Lung microvascular endothelial cell (primary cell): ENCODE measurements around the gene TBC1D21. TPM values are rescaled to one million over a fixed set of nuclear protein-coding genes. Genes with fewer than 3 reads are reported as not detected.
"Not testable (repeated sequence)": the region's sequence is repeated elsewhere in the genome, so short reads cannot be mapped to it uniquely, and the experiment has no call there.

ENCODE experiments used
- DNase-seq, 2 donors: peaks; one replicate each; pipeline versions ENCODE4 v3.0.0 to v3.0.0-alpha.2; 2010; ENCODE audit warnings: low read depth in 2 of 2
- total RNA-seq: library from RNA; depleted of rRNA; stranded (reverse); fragments of >200 nt; gene quantifications from 2 replicates; pipeline ENCODE4 v1.2.1, GENCODE V29; 2014

TBC1D21 gene
- total RNA-seq, 1 donor from 2014 or later, result not detected

GRCh38 chr15:73928241-73928579, 54.8 kb downstream of the TBC1D21 start:
- DNase-seq, result no peak

DNA sequence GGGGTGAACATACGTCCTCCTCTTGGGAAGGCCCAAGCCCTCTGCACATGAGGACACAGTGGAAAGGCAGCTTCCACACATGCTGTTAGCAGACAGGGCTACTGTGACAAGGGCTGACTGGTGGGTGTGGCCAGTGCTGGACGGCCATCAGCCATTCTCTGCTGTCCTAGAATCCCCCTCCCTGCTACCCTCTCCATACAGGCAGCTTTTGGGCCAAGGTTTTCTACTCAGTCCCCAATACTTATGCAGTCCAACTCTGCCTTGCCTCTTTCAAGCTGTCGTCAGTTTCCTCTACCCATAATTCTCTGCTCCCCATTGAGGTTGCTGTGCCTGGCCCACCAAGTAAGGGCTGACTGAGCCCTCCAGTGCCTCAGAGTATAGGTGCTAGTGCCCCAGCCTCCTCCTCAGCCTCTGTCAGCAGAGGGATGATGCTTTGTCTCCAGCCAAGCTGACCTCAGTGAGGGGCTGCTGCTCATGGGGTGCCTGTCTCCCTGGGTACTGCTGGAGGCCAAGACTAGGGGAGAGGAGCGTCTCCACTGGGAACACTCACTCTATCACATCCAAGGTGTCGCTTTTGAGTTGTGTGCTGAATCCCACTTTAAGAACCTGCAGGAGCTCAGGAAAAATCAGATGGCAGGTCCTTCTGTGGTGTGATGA, 55.7 kb downstream of the TBC1D21 start:
- no peak for DNase-seq

- no peak for DNase-seq
These were observed 57.0 kb downstream of the TBC1D21 start for GRCh38 chr15:73930371-73930770.

GRCh38 chr15:73930790-73931281, 57.5 kb downstream of the TBC1D21 start:
- DNase-seq, result no peak

DNA sequence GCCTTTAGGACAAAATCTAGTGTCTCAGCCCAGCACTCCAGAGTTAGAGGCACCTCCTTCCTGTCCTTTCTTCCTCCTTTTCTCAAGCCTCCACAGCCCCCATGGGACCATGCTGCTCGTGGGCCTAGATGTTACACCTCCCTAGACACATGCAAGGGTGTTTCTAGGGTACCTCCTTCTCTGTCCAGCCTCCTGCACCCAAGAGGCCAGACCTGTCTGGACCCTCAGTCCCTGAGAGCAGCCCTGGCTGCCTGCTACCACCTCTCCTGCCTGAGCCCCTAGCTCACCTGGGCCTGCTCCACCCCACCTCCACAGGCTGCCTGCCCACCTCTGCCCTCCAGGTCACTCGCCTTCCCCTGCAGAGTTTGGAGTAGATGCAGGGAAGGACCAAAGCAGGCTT, 58.1 kb downstream of the TBC1D21 start:
- no peak for DNase-seq

GRCh38 chr15:73932381-73933191, 59.2 kb downstream of the TBC1D21 start:
- DNase-seq, result peak in 1 of 2 donors; percentile 47

DNA sequence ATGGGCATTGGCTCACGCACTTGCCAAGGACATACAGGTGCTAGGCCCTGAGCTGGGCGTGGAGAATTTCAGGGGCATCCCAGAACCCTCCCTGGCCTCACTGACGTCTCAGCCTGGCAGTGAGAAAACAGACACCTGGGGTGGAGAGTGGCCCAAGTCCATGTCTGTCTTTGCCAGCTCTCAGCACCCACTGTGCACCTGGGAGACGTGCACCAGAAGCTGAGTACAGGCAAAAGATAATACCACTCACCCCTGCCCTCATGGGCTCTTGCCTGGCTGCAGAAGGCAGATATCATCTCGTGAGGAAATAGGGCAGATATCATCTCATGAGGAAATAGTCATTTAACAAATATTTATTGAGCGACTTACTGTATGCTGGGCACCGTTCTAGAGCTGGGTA, 60.9 kb downstream of the TBC1D21 start:
- no peak for DNase-seq

- no peak for DNase-seq
These were observed 62.2 kb downstream of the TBC1D21 start for GRCh38 chr15:73935547-73935946.

DNA sequence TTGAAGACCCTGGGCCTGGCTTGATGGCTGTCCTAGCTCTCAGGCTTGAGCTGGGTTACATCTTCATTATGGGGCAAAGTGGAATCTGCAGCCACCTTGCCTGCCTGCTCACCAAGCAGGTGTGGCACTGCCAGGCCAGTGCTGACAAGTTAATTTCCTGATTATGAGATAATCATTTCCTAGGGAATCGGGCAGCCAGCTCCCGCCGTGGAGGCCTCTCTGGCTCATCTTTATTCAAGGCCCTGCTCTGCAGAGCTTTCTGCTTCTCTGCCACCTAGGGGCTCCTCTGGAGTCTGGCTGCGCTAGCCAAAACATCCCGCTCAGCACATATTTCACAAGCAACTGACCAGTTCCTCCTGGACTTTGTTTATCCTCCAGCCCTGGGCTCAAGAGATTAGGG, 62.8 kb downstream of the TBC1D21 start:
- DNase-seq, result peak; percentile 25 to 31

GRCh38 chr15:73936588-73937290, 63.4 kb downstream of the TBC1D21 start:
- peak in 1 of 2 donors; percentile 36 for DNase-seq

GRCh38 chr15:73937296-73937695, 63.9 kb downstream of the TBC1D21 start:
- no peak for DNase-seq

DNA sequence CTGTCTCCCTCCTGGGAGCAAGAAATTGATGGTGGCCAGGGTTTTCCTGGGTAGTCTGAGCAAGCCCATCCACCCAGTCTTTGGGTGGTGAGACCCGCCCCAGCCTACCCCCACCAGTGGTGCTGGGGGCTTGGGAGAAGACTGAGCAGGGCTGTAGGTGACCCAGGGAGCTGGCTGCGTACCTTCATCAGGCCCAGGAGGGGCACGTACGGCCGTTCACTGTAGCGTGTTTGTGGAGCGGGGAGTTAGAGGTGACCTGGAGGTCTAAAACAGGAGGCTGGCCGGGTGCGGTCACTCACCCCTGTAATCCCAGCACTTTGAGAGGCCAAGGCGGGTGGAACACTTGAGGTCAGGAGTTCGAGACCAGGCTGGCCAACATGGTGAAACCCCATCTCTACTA, 64.4 kb downstream of the TBC1D21 start:
- DNase-seq, result no peak

GRCh38 chr15:73938516-73938915, 65.2 kb downstream of the TBC1D21 start:
- not testable (repeated sequence) for DNase-seq

Other genes starting within 250 kb of the TBC1D21 start
- 88.5 and 130 TPM in 2 replicates for gene NPTN, start 240.2 kb upstream of the TBC1D21 start, total RNA-seq
- 21.4 and 41.4 TPM in 2 replicates for gene CD276, start 189.2 kb upstream of the TBC1D21 start, total RNA-seq
- gene INSYN1, start 120.2 kb upstream of the TBC1D21 start, total RNA-seq, result under 0.01 and 0.22 TPM in 2 replicates
- gene LOXL1, start 52.9 kb downstream of the TBC1D21 start, total RNA-seq, result 0.20 and 1.1 TPM in 2 replicates
- 5.4 and 13.1 TPM in 2 replicates for gene STOML1, start 118.7 kb downstream of the TBC1D21 start, total RNA-seq
- gene PML, start 121.2 kb downstream of the TBC1D21 start, total RNA-seq, result 27.0 and 36.9 TPM in 2 replicates
- not detected in 2 replicates for gene GOLGA6A, start 209.0 kb downstream of the TBC1D21 start, total RNA-seq